ENCODE data around the gene RARS1.

Gene RARS1

GRCh38 chr5:168486136-168486879 lies at the start of gene RARS1:
Gene RARS1 (plus strand): TSS chr5:168486471. CDS start chr5:168486499, 28 bp downstream.
- peak within 1 kb of the TSS; percentile 100 for H3K4me3 ChIP-seq (ENCODE audit: low read depth, low read length)

- H3K4me3 ChIP-seq (ENCODE audit: low read depth, low read length): no peak overlapping the region
Measured at GRCh38 chr5:168438349-168438748, 47.9 kb upstream of the RARS1 start.

GRCh38 chr5:168443533-168443932 lies 42.7 kb upstream of the RARS1 start:
- no peak overlapping the region for H3K4me3 ChIP-seq (ENCODE audit: low read depth, low read length)

GRCh38 chr5:168443950-168444700 lies 42.1 kb upstream of the RARS1 start:
- H3K4me3 ChIP-seq (ENCODE audit: low read depth, low read length): no peak overlapping the region

GRCh38 chr5:168446983-168447619 lies 39.2 kb upstream of the RARS1 start:
- H3K4me3 ChIP-seq (ENCODE audit: low read depth, low read length): no peak overlapping the region

GRCh38 chr5:168447808-168448207 lies 38.5 kb upstream of the RARS1 start:
- no peak overlapping the region for H3K4me3 ChIP-seq (ENCODE audit: low read depth, low read length)

GRCh38 chr5:168449166-168449565 lies 37.1 kb upstream of the RARS1 start:
- H3K4me3 ChIP-seq (ENCODE audit: low read depth, low read length): no peak overlapping the region

- H3K4me3 ChIP-seq (ENCODE audit: low read depth, low read length): no peak overlapping the region
Measured at GRCh38 chr5:168451565-168451964, 34.7 kb upstream of the RARS1 start.

- no peak overlapping the region for H3K4me3 ChIP-seq (ENCODE audit: low read depth, low read length)
Measured at GRCh38 chr5:168455201-168455600, 31.1 kb upstream of the RARS1 start.

- H3K4me3 ChIP-seq (ENCODE audit: low read depth, low read length): no peak overlapping the region
Measured at GRCh38 chr5:168457542-168457941, 28.7 kb upstream of the RARS1 start.

- H3K4me3 ChIP-seq (ENCODE audit: low read depth, low read length): no peak overlapping the region
Measured at GRCh38 chr5:168460606-168461005, 25.7 kb upstream of the RARS1 start.

- no peak overlapping the region for H3K4me3 ChIP-seq (ENCODE audit: low read depth, low read length)
Measured at GRCh38 chr5:168463081-168463480, 23.2 kb upstream of the RARS1 start.

GRCh38 chr5:168464214-168464613 lies 22.1 kb upstream of the RARS1 start:
- no peak overlapping the region for H3K4me3 ChIP-seq (ENCODE audit: low read depth, low read length)

- no peak overlapping the region for H3K4me3 ChIP-seq (ENCODE audit: low read depth, low read length)
Measured at GRCh38 chr5:168464641-168465040, 21.6 kb upstream of the RARS1 start.

GRCh38 chr5:168467755-168468330 lies 18.4 kb upstream of the RARS1 start:
- no peak overlapping the region for H3K4me3 ChIP-seq (ENCODE audit: low read depth, low read length)

GRCh38 chr5:168468836-168469235 lies 17.4 kb upstream of the RARS1 start:
- H3K4me3 ChIP-seq (ENCODE audit: low read depth, low read length): no peak overlapping the region

GRCh38 chr5:168469816-168470215 lies 16.5 kb upstream of the RARS1 start:
- H3K4me3 ChIP-seq (ENCODE audit: low read depth, low read length): no peak overlapping the region

GRCh38 chr5:168471785-168472184 lies 14.5 kb upstream of the RARS1 start:
- no peak overlapping the region for H3K4me3 ChIP-seq (ENCODE audit: low read depth, low read length)

- no peak overlapping the region for H3K4me3 ChIP-seq (ENCODE audit: low read depth, low read length)
Measured at GRCh38 chr5:168472329-168472728, 13.9 kb upstream of the RARS1 start.

GRCh38 chr5:168474319-168474718 lies 12.0 kb upstream of the RARS1 start:
- no peak overlapping the region for H3K4me3 ChIP-seq (ENCODE audit: low read depth, low read length)

- no peak overlapping the region for H3K4me3 ChIP-seq (ENCODE audit: low read depth, low read length)
Measured at GRCh38 chr5:168477060-168477459, 9.2 kb upstream of the RARS1 start.

Data from iPS-11a (cell line).